ENCODE results near the gene ZNF385B.
"Not testable (repeated sequence)": the region's sequence is repeated elsewhere in the genome, so short reads cannot be mapped to it uniquely, and the experiment has no call there.

The ZNF385B gene

GRCh38 chr2:179487010-179487731 lies 374.2 kb downstream of the ZNF385B start:
- DNase-seq (ENCODE audit: low spot score) = no peak

- DNase-seq (ENCODE audit: low spot score) = no peak
Measured at GRCh38 chr2:179483131-179483530, 378.3 kb downstream of the ZNF385B start.

GRCh38 chr2:179479947-179480346 lies 381.5 kb downstream of the ZNF385B start:
- DNase-seq (ENCODE audit: low spot score) = no peak

GRCh38 chr2:179478771-179479170 lies 382.6 kb downstream of the ZNF385B start:
- no peak for DNase-seq (ENCODE audit: low spot score)

GRCh38 chr2:179470992-179471391 lies 390.4 kb downstream of the ZNF385B start:
- DNase-seq (ENCODE audit: low spot score) = no peak

- DNase-seq (ENCODE audit: low spot score) = no peak
Measured at GRCh38 chr2:179470089-179470488, 391.3 kb downstream of the ZNF385B start.

- DNase-seq (ENCODE audit: low spot score) = no peak
Measured at GRCh38 chr2:179467960-179468359, 393.5 kb downstream of the ZNF385B start.

- no peak for DNase-seq (ENCODE audit: low spot score)
Measured at GRCh38 chr2:179467111-179467510, 394.3 kb downstream of the ZNF385B start.

- no peak for DNase-seq (ENCODE audit: low spot score)
Measured at GRCh38 chr2:179461420-179461819, 400.0 kb downstream of the ZNF385B start.

GRCh38 chr2:179460181-179460929 lies 401.1 kb downstream of the ZNF385B start:
- peak; percentile 31 for DNase-seq (ENCODE audit: low spot score)

- not testable (repeated sequence) for DNase-seq (ENCODE audit: low spot score)
Measured at GRCh38 chr2:179458113-179458512, 403.3 kb downstream of the ZNF385B start.

- DNase-seq (ENCODE audit: low spot score) = no peak
Measured at GRCh38 chr2:179455824-179456223, 405.6 kb downstream of the ZNF385B start.

- DNase-seq (ENCODE audit: low spot score) = no peak
Measured at GRCh38 chr2:179455172-179455524, 406.3 kb downstream of the ZNF385B start.

GRCh38 chr2:179454443-179455171 lies 406.8 kb downstream of the ZNF385B start:
- peak; percentile 21 for DNase-seq (ENCODE audit: low spot score)

GRCh38 chr2:179449010-179449409 lies 412.4 kb downstream of the ZNF385B start:
- no peak for DNase-seq (ENCODE audit: low spot score)

- no peak for DNase-seq (ENCODE audit: low spot score)
Measured at GRCh38 chr2:179447839-179448447, 413.5 kb downstream of the ZNF385B start.

GRCh38 chr2:179447421-179447820 lies 414.0 kb downstream of the ZNF385B start:
- DNase-seq (ENCODE audit: low spot score) = no peak

GRCh38 chr2:179446476-179447141 lies 414.8 kb downstream of the ZNF385B start:
- peak; percentile 23 for DNase-seq (ENCODE audit: low spot score)

GRCh38 chr2:179444056-179444455 lies 417.4 kb downstream of the ZNF385B start:
- no peak for DNase-seq (ENCODE audit: low spot score)

GRCh38 chr2:179443180-179443579 lies 418.2 kb downstream of the ZNF385B start:
- DNase-seq (ENCODE audit: low spot score) = no peak

GRCh38 chr2:179442206-179442605 lies 419.2 kb downstream of the ZNF385B start:
- no peak for DNase-seq (ENCODE audit: low spot score)

- DNase-seq (ENCODE audit: low spot score) = no peak
Measured at GRCh38 chr2:179441551-179441950, 419.9 kb downstream of the ZNF385B start.
